Transverse colon (tissue), 4 donors: ENCODE data around the gene PCBP2.

Source experiments
- CTCF ChIP-seq, 5 experiments: fragments of 200-600 bp in 3 of 5; fragments of 450-650 bp in 2 of 5; sonication (generic) in 3 of 5; IDR thresholded peaks; 1 replicate in 2 of 5; 2 replicates in 3 of 5; pipeline ENCODE4 v1.5.1; 2016 to 2017; ENCODE audit warnings: antibody characterized with exemption in 5 of 5, inconsistent platforms in 3 of 5, mild to moderate bottlenecking in 2 of 5, moderate library complexity in 1 of 5
- EP300 ChIP-seq: sonication (generic); formaldehyde crosslinking; IDR thresholded peaks from one replicate; pipeline ENCODE4 v1.6.1; 2017; ENCODE audit warnings: antibody characterized with exemption, low read depth
- POLR2A ChIP-seq: fragments of 450-650 bp; IDR thresholded peaks from one replicate; pipeline ENCODE4 v1.6.1; 2016; ENCODE audit warnings: antibody characterized with exemption, mild to moderate bottlenecking, moderate library complexity
- POLR2AphosphoS5 ChIP-seq, 3 donors: sonication (generic); formaldehyde crosslinking; IDR thresholded peaks; one replicate each; pipeline ENCODE4 v1.6.1; 2016; ENCODE audit warnings: antibody characterized with exemption in 3 of 3

- TF ChIP-seq CTCF (IDR thresholded peaks at IDR 0.05) = no peak
- TF ChIP-seq EP300 = no peak
- no peak for TF ChIP-seq POLR2AphosphoS5 (IDR thresholded peaks at IDR 0.05)
- no peak for TF ChIP-seq POLR2A
These were observed 28.9 kb downstream of the PCBP2 start for GRCh38 chr12:53480491-53481442.
